Activated CD4-positive, CD25-positive, alpha-beta regulatory T cell treated with anti-CD3 and anti-CD28 coated beads, Interleukin-2, amount 50 U/mL, for 16 hours (primary cell): ENCODE data around the gene RSPH6A.
A peak's percentile ranks its signal among the peaks of the same experiment; 100 is the strongest.
"Not testable (repeated sequence)": the region's sequence is repeated elsewhere in the genome, so short reads cannot be mapped to it uniquely, and the experiment has no call there.

Experiments used
- DNase-seq: peaks from one replicate; pipeline ENCODE4 v3.0.0-alpha.2; 2020; ENCODE audit warnings: low read depth, low spot score

RSPH6A gene

GRCh38 chr19:45804140-45804958, 10.8 kb downstream of the RSPH6A start:
- DNase-seq: no peak

GRCh38 chr19:45801603-45802175, 13.4 kb downstream of the RSPH6A start:
- DNase-seq: no peak

GRCh38 chr19:45800070-45800553, 15.0 kb downstream of the RSPH6A start:
- DNase-seq: no peak

- DNase-seq: not testable (repeated sequence)
These were observed 15.6 kb downstream of the RSPH6A start for GRCh38 chr19:45799541-45799940.

GRCh38 chr19:45798995-45799517, 16.1 kb downstream of the RSPH6A start:
- no peak for DNase-seq

GRCh38 chr19:45794627-45795026, 20.5 kb downstream of the RSPH6A start:
- DNase-seq: no peak

GRCh38 chr19:45793876-45794275, 21.2 kb downstream of the RSPH6A start:
- DNase-seq: no peak

- DNase-seq: no peak
These were observed 21.9 kb downstream of the RSPH6A start for GRCh38 chr19:45793178-45793564.

GRCh38 chr19:45792470-45793177, 22.5 kb downstream of the RSPH6A start, which contains the start of gene DMWD:
Gene DMWD, minus strand, starts transcription at chr19:45792845. Its CDS starts 89 bp downstream, at chr19:45792756.
- peak; percentile 98 for DNase-seq

GRCh38 chr19:45791744-45792469, 23.2 kb downstream of the RSPH6A start:
- DNase-seq: no peak

GRCh38 chr19:45790942-45791341, 24.2 kb downstream of the RSPH6A start:
- DNase-seq: no peak

- DNase-seq: no peak
These were observed 25.9 kb downstream of the RSPH6A start for GRCh38 chr19:45789035-45789786.

- DNase-seq: no peak
These were observed 28.6 kb downstream of the RSPH6A start for GRCh38 chr19:45786533-45786894.

GRCh38 chr19:45785781-45786532, 29.2 kb downstream of the RSPH6A start:
- no peak for DNase-seq

GRCh38 chr19:45785097-45785496, 30.0 kb downstream of the RSPH6A start:
- DNase-seq: no peak

GRCh38 chr19:45784096-45784495, 31.0 kb downstream of the RSPH6A start:
- DNase-seq: no peak

GRCh38 chr19:45782820-45783785, 32.0 kb downstream of the RSPH6A start:
- DNase-seq: no peak

- DNase-seq: no peak
These were observed 32.9 kb downstream of the RSPH6A start, which contains the start of gene DMPK for GRCh38 chr19:45782162-45782691. Gene DMPK, minus strand, starts transcription at chr19:45782490. Its CDS starts 138 bp downstream, at chr19:45782352.
